Measurements from ENCODE around the gene ZNF385B. TPM values are rescaled to one million over a fixed set of nuclear protein-coding genes. Genes with fewer than 3 reads are reported as not detected.

The ZNF385B gene
- total and polyA plus RNA-seq, 9 of the 15 experiments (the other 6 are each of a cell fraction or from before 2014, with no cell fraction given) = 0.50 TPM; not detected in 8

DNA sequence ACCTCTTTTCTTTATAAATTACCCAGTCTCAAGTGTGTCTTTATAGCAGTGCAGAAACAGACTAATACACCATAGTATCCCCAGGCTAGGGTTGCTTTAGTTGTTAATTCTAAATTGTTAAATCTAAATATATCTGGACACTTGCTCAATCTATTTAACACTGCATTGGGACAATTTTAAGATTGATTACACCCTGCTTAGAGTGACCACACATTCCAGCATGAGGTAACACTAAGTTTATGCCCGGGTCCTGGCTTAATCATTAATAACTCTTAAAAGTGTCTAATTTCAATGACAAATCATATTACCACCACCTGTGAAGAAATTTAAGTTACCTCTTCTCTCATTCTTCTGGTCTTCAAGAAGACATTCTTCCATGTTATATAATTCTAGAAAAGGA lies 131.4 kb downstream of the ZNF385B start (continued):
- TF ChIP-seq, protein P1, sequence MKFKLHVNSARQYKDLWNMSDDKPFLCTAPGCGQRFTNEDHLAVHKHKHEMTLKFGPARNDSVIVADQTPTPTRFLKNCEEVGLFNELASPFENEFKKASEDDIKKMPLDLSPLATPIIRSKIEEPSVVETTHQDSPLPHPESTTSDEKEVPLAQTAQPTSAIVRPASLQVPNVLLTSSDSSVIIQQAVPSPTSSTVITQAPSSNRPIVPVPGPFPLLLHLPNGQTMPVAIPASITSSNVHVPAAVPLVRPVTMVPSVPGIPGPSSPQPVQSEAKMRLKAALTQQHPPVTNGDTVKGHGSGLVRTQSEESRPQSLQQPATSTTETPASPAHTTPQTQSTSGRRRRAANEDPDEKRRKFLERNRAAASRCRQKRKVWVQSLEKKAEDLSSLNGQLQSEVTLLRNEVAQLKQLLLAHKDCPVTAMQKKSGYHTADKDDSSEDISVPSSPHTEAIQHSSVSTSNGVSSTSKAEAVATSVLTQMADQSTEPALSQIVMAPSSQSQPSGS (CRISPR knock-in tag; IDR thresholded peaks at IDR 0.05) = no peak
- TF ChIP-seq, protein P2, sequence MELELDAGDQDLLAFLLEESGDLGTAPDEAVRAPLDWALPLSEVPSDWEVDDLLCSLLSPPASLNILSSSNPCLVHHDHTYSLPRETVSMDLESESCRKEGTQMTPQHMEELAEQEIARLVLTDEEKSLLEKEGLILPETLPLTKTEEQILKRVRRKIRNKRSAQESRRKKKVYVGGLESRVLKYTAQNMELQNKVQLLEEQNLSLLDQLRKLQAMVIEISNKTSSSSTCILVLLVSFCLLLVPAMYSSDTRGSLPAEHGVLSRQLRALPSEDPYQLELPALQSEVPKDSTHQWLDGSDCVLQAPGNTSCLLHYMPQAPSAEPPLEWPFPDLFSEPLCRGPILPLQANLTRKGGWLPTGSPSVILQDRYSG (tag; conservative IDR thresholded peaks at IDR 0.05; ENCODE audit: low read depth) = no peak
- no peak for TF ChIP-seq BDP1 (IDR thresholded peaks at IDR 0.05; ENCODE audit: insufficient read depth, insufficient read length)

DNA sequence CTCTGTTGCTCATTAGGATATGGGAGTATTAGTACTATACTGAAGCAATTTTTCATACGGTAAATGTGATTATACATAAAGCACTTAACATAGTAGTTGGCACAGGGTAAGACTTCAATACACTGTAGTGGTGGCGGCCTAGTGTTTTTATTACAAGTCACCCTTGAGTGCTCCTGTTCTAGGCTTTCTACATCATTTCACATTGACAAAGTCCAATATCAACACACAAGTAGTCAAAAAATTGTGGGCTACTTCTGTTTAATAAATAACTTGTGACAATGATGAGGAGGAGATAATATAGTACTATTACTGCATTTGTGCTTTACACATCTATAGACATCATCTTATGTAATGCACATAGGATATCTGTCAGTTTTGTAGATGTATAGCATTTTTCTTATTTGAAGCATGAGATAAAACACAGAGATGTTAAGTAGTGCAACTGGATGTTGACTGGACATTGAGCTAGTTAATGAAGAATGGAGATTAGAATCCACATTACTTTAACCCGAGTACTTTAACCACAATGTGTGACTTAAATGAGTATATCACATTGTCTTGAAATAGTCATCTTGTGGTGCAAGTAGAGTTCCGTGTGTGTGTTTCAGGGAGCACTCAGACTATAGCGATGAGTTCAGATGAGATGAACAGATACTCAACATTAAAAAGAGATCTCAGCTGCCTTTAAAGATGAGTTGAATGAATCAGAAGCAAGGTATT lies 134.8 kb downstream of the ZNF385B start:
- no peak for ATAC-seq
- H3K27ac ChIP-seq (ENCODE audit: extremely low read depth, low read depth, low read length) = no peak overlapping the region
- H4K20me1 ChIP-seq (replicated peaks; ENCODE audit: control insufficient read depth, insufficient read depth, low read length) = no peaks in the 10 kb centered on the region
- no peak for FAIRE-seq
- no peaks in the 10 kb centered on the region for H3K79me2 ChIP-seq (ENCODE audit: control insufficient read depth, insufficient read depth, low read length)
- in situ Hi-C loops (cut with MboI) (no loop called here), intact Hi-C loops (cut with micrococcal nuclease) (no loop called here)
- CTCF ChIA-PET (ENCODE audit: low intra/inter-chr PET ratio) = no interaction called here
- no peaks in the 10 kb centered on the region for H3K36me3 ChIP-seq (ENCODE audit: control insufficient read depth, insufficient read depth, low read length)
- POLR2A ChIA-PET = interaction anchor here (1.1 kb wide), 1 partner anchor 55 kb away, joined by 3 read pairs; no protein-coding TSS in a partner anchor
- no peak overlapping the region for H2AFZ ChIP-seq (ENCODE audit: low read depth, low read length)
- H3K9me3 ChIP-seq (replicated peaks; ENCODE audit: control insufficient read depth, insufficient read depth, low read depth, low read length) = no peaks in the 10 kb centered on the region
- no TSS peak for BruUV-seq (replicated peaks)
- no peak for DNase-seq (ENCODE audit: extremely low read depth in 1 of 4, low spot score in 3 of 4)
- H3K27me3 ChIP-seq (ENCODE audit: control insufficient read depth in 2 of 2, insufficient read depth in 2 of 2, low read length in 2 of 2) = no peaks in the 10 kb centered on the region
- H3K4me2 ChIP-seq (ENCODE audit: insufficient read depth, low read length) = no peak overlapping the region
- WGBS (ENCODE audit: insufficient coverage, low coverage, missing lambda C conversion rate) = 4% methylated on average over 5 of the region's 5 CpGs
- H3K9me1 ChIP-seq (ENCODE audit: control insufficient read depth, insufficient read depth, low read length) = no peaks in the 10 kb centered on the region
- no peak overlapping the region for H3K4me3 ChIP-seq
- TF ChIP-seq, protein P3, sequence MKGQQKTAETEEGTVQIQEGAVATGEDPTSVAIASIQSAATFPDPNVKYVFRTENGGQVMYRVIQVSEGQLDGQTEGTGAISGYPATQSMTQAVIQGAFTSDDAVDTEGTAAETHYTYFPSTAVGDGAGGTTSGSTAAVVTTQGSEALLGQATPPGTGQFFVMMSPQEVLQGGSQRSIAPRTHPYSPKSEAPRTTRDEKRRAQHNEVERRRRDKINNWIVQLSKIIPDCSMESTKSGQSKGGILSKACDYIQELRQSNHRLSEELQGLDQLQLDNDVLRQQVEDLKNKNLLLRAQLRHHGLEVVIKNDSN (CRISPR knock-in tag; IDR thresholded peaks at IDR 0.05) = no peak
- no peak overlapping the region for H3K9ac ChIP-seq (ENCODE audit: insufficient read depth in 1 of 2, low read depth in 2 of 2, low read length in 2 of 2)
- no peaks in the 10 kb centered on the region for H3K4me1 ChIP-seq (replicated peaks in 1 of 2; ENCODE audit: control insufficient read depth in 2 of 2, insufficient read depth in 2 of 2, low read length in 2 of 2)
